GM18519 (cell line): ENCODE measurements around the gene TRPT1.

Experiments
- ATAC-seq: cut with Tn5 transposase; IDR thresholded peaks from one replicate; pipeline ENCODE4 v1.9.1; 2021; ENCODE audit warnings: mild to moderate bottlenecking, moderate library complexity; ENCODE audit not compliant: unreplicated experiment, low FRiP score

The TRPT1 gene

DNA sequence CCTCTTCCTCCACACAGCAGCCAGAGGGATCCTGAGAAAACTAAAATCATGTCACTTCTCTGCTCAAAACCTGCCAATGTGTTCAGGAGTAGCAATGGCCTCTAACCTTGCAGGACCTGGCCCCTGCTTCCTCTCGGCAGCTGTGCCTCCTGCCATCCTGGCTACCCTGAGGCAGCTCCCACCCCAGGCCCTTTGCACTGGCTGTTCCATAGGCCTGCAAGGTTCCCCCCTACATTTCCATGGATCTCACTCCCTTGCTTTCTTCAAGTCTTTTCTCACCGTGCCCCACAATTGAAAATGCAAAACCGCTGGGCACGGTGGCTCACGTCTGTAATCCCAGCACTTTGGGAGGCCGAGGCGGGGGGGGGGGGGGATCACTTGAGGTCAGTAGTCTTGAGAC is 42.1 kb downstream of the TRPT1 start:
- ATAC-seq: no peak

GRCh38 chr11:64181506-64182411 is 44.2 kb downstream of the TRPT1 start:
- no peak for ATAC-seq

GRCh38 chr11:64180891-64181290 is 45.1 kb downstream of the TRPT1 start:
- no peak for ATAC-seq

DNA sequence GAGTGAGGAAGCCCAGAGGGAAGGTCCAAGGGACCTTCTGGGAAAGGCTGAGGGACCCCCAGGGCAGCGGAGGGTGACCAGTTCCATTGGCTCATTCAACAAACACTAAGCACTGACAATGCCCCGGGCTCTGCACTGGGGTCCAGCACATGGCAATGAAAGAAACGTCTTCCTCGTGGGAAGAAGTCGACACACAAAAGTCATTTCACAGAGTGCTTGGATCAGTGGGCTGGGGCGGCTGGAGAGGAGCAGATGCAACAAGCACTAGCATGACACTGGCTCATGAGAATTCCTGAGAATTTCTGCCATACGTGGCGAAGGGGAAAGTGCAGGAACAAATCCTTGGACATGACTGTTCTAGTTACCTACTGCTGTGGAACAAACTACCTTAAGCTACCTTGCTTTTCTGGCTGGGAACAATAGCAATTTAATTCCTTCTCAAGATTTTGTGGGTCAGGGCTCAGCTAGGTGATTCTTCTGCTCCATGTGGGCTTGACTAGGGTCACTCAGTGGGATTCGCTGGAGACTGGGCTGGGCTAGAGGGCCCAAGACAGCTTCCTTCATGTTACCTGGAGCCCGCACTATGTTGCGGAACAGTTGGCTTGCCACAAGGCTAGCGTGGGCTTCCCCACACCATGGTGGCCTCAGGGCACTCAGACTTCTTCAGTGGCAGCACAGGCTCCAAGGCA is 46.9 kb downstream of the TRPT1 start:
- ATAC-seq: no peak

DNA sequence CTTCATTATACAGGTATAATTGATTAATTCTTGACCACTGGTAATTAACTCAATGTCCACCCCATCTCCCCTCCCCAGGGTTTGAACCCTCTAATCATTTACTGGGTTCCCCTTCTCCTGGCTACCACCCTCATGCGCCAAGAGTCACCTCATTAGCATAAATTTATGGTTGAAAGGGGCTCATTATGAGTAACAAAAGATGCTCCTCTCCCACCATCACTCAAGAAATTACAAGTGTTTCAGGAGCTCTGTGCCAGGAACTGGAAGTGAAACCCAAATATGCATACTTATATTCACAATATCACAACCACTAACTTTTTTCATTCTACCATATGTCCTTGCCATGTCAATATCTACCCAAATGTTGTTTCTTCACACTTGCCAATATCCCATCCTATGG is 47.8 kb downstream of the TRPT1 start:
- no peak for ATAC-seq

- ATAC-seq: no peak
Observed at GRCh38 chr11:64176751-64177150, 49.2 kb downstream of the TRPT1 start.
